ENCODE data around the gene CDC7.
A peak's percentile ranks its signal among the peaks of the same experiment; 100 is the strongest.
"Not testable (repeated sequence)": the region's sequence is repeated elsewhere in the genome, so short reads cannot be mapped to it uniquely, and the experiment has no call there.

The CDC7 gene

GRCh38 chr1:91511386-91511785, 10.7 kb downstream of the CDC7 start:
- DNase-seq (ENCODE audit: low spot score) = peak; percentile 42

DNA sequence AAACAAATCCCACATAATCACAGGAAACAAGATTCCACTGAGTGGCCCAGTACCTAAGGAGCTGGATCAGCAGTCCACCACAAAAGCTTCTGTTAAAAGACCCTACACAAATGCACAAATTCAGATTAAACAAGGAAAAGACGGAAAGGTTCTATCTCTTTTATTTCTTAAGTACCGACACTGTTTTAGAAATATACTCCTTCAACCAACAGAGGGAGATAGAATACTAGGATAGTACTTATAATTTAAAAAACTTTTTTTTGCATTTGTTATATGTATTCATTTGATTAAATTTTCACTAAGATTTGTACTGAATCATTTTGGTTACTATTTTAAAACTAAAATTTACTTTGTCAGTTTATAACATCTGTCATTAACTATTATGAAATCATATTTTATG, 12.5 kb downstream of the CDC7 start:
- DNase-seq (ENCODE audit: low spot score) = peak; percentile 27

GRCh38 chr1:91513706-91514105, 13.1 kb downstream of the CDC7 start:
- no peak for DNase-seq (ENCODE audit: low spot score)

- DNase-seq (ENCODE audit: low spot score) = no peak
Measured at GRCh38 chr1:91515994-91516393, 15.3 kb downstream of the CDC7 start.

DNA sequence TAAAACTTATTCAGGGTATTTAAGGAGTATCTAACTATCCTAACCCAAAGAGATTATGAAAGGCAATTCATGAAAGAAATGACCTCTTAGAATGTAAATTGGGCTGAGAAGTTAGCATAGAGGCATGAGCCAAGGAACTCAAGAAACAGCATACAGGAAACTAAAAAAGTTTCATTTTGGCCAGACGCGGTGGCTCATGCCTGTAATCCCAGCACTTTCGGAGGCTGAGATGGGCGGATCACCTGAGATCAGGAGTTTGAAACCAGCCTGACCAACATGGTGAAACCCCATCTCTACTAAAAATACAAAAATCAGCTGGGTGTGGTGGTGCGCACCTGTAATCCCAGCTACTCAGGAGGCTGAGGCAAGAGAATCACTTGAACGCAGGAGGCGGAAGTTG, 16.0 kb downstream of the CDC7 start:
- DNase-seq (ENCODE audit: low spot score) = not testable (repeated sequence)

- not testable (repeated sequence) for DNase-seq (ENCODE audit: low spot score)
Measured at GRCh38 chr1:91519167-91519566, 18.5 kb downstream of the CDC7 start.

DNA sequence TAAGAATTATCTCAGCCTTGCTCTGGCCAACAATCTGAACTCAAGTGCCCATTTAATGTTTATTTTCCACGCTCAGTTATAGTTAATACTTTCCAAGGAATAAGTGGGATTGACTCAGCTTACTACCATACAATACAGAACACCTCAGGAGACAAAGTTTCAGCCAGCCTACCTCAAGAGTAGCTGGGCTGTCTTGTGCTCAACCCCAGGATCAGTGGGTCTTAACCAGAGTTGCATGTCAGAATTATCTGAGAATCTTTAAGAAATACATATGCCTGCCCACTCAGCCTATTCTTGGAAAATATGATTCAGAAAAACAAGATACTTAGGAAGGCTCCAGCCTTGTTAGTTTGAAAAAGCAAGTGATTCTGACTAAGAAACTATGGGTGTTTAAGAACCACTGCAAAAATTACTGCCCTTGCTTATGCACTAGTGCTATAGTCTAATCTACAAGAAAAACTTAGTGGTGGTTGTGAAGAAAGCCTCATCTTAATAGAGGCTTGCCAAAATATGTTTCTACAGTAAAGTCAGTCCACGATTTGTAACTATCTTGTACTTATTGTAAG, 20.4 kb downstream of the CDC7 start:
- no peak for DNase-seq (ENCODE audit: low spot score)

- no peak for DNase-seq (ENCODE audit: low spot score)
Measured at GRCh38 chr1:91523482-91523881, 22.8 kb downstream of the CDC7 start.

DNA sequence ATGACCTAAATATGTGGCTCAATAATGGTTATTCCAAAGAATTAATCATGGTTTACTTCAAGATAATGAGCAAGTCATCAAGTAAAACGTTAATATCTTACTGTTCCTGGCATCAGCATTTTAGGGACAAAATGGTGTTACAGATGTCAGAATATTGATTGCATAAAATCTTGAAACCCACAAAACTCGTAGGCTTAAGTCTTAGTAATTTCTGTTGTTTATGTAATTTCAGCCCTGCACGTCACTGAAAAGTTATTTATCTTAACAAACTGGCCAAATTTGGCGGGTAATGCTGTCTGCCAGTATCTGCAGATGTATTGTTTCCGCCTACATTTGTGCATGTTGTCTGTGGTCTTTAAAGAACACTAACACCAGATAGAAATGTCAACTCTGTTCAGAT, 25.8 kb downstream of the CDC7 start:
- DNase-seq (ENCODE audit: low spot score) = no peak

DNA sequence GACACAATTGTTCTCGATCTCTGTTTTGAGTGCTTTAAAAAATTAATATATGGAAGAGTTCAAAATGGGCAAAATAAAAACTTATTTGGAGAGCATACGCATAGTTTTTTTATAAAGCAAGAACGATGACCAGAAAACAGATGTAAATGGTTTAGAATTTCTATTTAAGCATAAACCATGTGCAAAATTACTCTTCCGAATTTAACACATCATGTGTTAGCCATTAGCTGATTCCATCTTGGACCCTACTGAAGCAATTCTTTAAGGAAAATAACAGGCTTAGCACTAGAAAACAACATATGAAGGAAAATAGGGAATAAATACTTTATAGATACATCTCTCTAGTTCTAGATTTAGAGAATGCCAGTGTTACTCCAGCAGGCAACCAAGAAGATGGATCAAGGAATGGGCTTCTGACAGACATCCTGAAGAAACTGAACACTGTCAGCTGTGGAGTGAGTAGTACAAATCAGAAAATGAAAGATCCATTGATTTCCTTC, 26.7 kb downstream of the CDC7 start:
- no peak for DNase-seq (ENCODE audit: low spot score)

DNA sequence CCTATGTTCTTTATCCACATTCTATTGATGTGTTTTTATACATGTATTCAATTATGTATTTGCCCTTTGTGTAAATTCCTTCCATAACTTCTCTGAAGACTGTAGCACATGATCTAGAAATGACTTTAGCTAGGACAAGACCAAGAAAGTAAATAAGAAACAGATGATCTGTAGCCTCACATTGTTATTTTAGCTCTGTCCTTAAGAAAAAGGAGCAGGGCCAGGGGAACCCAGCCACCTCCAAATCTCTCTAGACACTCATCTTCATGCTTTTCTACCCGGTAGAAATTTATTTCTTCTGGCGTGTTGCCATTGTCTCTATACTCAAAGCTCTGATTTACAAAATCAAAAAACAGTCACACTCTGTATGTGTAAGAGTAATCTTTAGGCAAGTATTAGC, 27.1 kb downstream of the CDC7 start:
- peak; percentile 28 for DNase-seq (ENCODE audit: low spot score)

- DNase-seq (ENCODE audit: low spot score) = no peak
Measured at GRCh38 chr1:91529856-91530255, 29.2 kb downstream of the CDC7 start.

- no peak for DNase-seq (ENCODE audit: low spot score)
Measured at GRCh38 chr1:91533361-91534024, 32.8 kb downstream of the CDC7 start.

GRCh38 chr1:91535441-91535840, 34.8 kb downstream of the CDC7 start:
- DNase-seq (ENCODE audit: low spot score) = no peak

DNA sequence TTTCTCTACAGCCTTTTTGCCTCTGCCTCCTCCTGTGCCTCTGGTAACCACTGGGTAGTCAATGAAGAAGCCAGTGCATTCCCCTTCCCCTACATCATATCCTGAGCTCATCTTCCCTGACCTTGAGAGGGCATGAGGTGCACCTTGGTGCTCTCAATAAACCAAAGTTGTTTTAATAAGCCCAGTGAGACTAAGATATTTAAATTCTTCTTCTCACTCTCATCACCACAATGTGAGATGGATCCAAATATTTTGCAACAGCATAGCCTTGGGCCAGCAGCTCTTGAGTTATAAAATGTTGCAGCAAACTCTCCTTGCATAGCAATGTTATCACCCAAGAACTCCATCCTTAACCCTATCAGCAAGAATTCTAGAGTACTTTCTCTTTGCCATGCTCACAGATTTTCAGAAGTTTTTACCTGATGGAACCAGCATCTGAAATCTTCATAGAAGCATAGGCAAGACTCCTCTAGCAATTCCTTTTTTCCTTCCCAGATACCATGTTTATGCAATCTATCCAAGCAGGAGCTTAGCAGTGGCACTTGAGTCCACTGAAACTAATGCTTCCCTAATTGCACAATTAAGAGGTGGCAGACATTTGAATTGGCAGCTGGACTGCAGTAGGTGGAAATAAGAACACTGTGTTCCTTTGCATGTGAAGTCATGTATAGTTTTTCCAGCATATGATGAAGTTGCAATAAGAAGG, 36.8 kb downstream of the CDC7 start:
- peak; percentile 84 for DNase-seq (ENCODE audit: low spot score)

DNA sequence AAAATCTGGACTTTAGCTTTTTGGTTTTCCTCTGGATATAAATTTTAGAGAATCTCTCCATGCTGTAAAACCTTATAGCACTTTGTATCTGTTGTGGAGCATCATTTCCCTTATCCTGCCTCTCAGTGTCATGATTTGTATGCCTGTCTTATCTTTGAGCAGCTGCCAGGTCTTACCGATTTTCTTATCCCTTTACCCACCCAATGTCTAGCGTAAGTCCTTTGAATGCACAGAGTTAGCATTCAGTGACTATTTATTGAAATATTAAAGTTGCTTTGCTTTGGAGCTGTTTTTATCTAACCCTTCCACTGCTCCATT, 37.3 kb downstream of the CDC7 start:
- DNase-seq (ENCODE audit: low spot score) = no peak

GRCh38 chr1:91540910-91541309, 40.3 kb downstream of the CDC7 start:
- DNase-seq (ENCODE audit: low spot score) = no peak

GRCh38 chr1:91541918-91542533, 41.4 kb downstream of the CDC7 start:
- DNase-seq (ENCODE audit: low spot score) = no peak

DNA sequence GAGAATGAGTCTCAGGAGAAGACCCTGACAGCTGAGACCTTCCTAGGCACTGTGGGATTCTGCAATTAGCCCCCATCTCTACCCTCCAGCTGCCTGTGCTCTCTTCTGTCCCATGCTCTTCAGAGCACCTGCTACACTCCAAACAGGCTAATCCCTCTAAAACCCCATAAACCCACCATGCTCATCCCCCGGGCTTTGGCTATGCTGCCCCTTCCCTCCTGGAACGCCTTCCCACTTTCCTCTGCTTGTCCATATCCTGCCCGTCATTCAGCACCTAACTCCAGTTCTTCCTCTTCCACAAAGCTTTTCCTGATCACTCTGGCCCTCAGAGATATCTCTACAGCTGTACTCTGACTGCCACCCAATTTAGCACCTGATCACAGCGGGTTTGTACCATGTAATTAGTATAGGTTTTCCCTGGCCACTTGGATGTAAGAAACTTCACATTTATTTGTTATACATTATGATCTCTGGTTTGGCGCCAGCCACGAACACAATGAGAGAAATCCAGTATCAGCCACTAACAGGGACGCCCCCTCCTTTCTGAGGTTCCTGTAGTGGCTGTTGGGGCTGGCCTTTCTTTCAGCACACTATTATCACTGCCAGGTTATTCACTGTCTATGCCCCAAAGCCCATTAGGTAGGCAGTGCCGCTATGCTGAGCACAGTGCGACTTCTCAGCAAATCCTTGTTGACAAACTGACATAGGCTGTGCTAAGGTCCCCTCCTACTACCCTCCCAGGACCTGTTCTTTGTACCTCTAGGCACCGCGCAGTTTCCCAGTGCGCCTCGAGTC, 45.1 kb downstream of the CDC7 start:
- no peak for DNase-seq (ENCODE audit: low spot score)

DNA sequence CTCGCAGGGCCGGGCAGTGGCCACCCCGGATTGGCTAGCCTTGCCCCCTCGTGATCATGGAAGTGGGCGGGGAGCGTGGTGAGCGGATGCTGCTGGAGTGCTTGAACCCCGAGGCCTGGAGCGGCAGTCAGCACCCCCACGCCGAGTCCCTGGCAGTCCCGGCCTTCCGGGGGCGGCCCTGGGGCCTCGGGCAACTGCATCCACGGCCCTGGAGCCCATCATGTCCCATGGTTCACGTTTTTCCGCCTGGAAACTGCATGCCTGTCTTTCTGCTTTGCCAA, 45.6 kb downstream of the CDC7 start:
- DNase-seq (ENCODE audit: low spot score) = no peak

GRCh38 chr1:91546876-91547275, 46.2 kb downstream of the CDC7 start:
- no peak for DNase-seq (ENCODE audit: low spot score)

DNA sequence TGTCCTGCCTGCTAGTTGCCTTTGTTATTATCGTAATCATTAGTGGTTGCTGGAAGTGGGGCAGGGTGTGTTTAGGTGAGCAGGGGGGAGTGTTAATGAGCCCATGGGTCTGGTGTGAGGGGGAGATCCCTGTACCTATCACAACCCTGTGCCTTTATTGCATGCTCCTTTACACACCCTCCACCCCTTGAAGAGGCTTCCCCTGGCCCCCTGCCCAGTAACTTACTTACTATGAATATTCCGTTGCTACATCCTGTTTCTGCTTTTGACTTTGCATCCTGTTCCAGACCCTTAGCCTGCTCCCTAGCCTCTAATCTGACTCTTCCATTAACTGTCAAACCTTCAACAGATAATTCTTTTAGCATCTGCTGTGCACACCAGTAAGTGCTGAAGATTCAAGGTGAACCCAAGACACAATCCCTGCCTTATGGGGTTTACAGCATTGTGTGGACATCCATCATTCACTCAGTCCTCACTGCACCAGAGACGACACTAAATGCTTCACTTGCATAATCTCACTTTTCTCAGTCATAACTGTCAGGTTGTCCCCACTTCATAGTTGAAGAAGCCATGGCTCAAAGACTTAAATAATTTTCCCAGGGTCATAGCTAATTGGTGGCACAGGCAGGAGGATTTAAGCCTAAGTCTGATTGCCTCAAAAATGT, 47.9 kb downstream of the CDC7 start:
- no peak for DNase-seq (ENCODE audit: low spot score)

All from GM03348 (cell line).